NCI-H2029 (cell line): Measurements from ENCODE around the gene PPFIA4.

Experiments
- DNase-seq: peaks from one replicate; lab custom pipeline; 2025; lab: John Stamatoyannopoulos, UW

PPFIA4 gene

GRCh38 chr1:203082571-203083462, 56.5 kb downstream of the PPFIA4 start:
- DNase-seq = no peak

GRCh38 chr1:203083463-203083921, 57.2 kb downstream of the PPFIA4 start:
- no peak for DNase-seq

- no peak for DNase-seq
Observed at GRCh38 chr1:203084588-203085527, 58.6 kb downstream of the PPFIA4 start.

GRCh38 chr1:203085528-203086406, 59.5 kb downstream of the PPFIA4 start, which contains the start of gene MYOG:
MYOG (minus strand) TSS chr1:203086012; CDS start chr1:203085961, 51 bp downstream.
- no peak for DNase-seq

- no peak for DNase-seq
Observed at GRCh38 chr1:203086992-203087763, 60.9 kb downstream of the PPFIA4 start.

GRCh38 chr1:203088441-203088840, 62.1 kb downstream of the PPFIA4 start:
- no peak for DNase-seq

GRCh38 chr1:203089001-203089650, 62.8 kb downstream of the PPFIA4 start:
- DNase-seq = no peak

- no peak for DNase-seq
Observed at GRCh38 chr1:203089651-203090045, 63.4 kb downstream of the PPFIA4 start.

- no peak for DNase-seq
Observed at GRCh38 chr1:203090421-203091198, 64.3 kb downstream of the PPFIA4 start.

GRCh38 chr1:203091199-203091477, 64.8 kb downstream of the PPFIA4 start:
- no peak for DNase-seq

GRCh38 chr1:203091761-203092330, 65.6 kb downstream of the PPFIA4 start:
- DNase-seq = no peak

- no peak for DNase-seq
Observed at GRCh38 chr1:203093754-203094410, 67.6 kb downstream of the PPFIA4 start.

GRCh38 chr1:203095061-203095690, 68.9 kb downstream of the PPFIA4 start:
- DNase-seq = no peak

GRCh38 chr1:203096566-203096965, 70.3 kb downstream of the PPFIA4 start:
- no peak for DNase-seq

- no peak for DNase-seq
Observed at GRCh38 chr1:203097001-203097400, 70.7 kb downstream of the PPFIA4 start.

GRCh38 chr1:203098445-203098844, 72.2 kb downstream of the PPFIA4 start:
- DNase-seq = no peak

GRCh38 chr1:203098914-203099520, 72.7 kb downstream of the PPFIA4 start:
- DNase-seq = no peak
